Thyroid gland (tissue), 4 donors: Measurements from ENCODE around the gene TP73. TPM values are rescaled to one million over a fixed set of nuclear protein-coding genes. Genes with fewer than 3 reads are reported as not detected.

Source experiments
- DNase-seq, 2 donors: peaks; one replicate each; pipeline ENCODE4 v3.0.0-alpha.2; 2019
- H3K27ac ChIP-seq, 3 donors: fragments of 200-600 bp; sonication (generic); 1 replicate in 2 of 3; 2 replicates in 1 of 3; pipeline ENCODE4 v1.5.1; 2016 to 2019; ENCODE audit warnings: mild to moderate bottlenecking in 1 of 3, moderate library complexity in 1 of 3
- H3K27me3 ChIP-seq: fragments of 200-600 bp; sonication (generic); one replicate; pipeline ENCODE4 v1.5.1; 2019
- H3K36me3 ChIP-seq, 2 donors: fragments of 200-600 bp; sonication (generic); one replicate each; pipeline ENCODE4 v1.5.1; 2016 to 2019
- H3K4me1 ChIP-seq, 2 donors: fragments of 200-600 bp; sonication (generic); one replicate each; pipeline ENCODE4 v1.5.1; 2017 to 2019
- H3K4me3 ChIP-seq, 3 donors: fragments of 200-600 bp; sonication (generic); replicated peaks in 1 of 3; 1 replicate in 2 of 3; 2 replicates in 1 of 3; pipeline ENCODE4 v1.5.1; 2016; ENCODE audit warnings: mild to moderate bottlenecking in 1 of 3
- H3K9me3 ChIP-seq: fragments of 200-600 bp; sonication (generic); one replicate; pipeline ENCODE4 v1.5.1; 2017
- POLR2A ChIP-seq, 2 donors: fragments of 450-650 bp; IDR thresholded peaks; one replicate each; pipeline ENCODE4 v1.6.1; 2017; ENCODE audit warnings: antibody characterized with exemption in 2 of 2, mild to moderate bottlenecking in 2 of 2, moderate library complexity in 1 of 2
- WGBS, 2 donors: methylation state at CpG; one replicate each; pipeline ENCODE4 v1.1.5; 2017; 5-methylcytosine and 5-hydroxymethylcytosine counted together
- intact Hi-C: fragments of 100-400 bp; cut with DNase I; formaldehyde crosslinking; loops from one replicate; pipeline ENCODE4 v1.15.1; 2023
- total RNA-seq, 4 donors: library from RNA; depleted of rRNA; stranded (reverse); fragments of >200 nt; gene quantifications; one replicate each; pipeline ENCODE4 v1.2.3, GENCODE V29; 2016
- TF ChIP-seq, protein P1 (sequence below), 6 experiments: fragments of 200-600 bp in 3 of 6; fragments of 450-650 bp in 3 of 6; sonication (generic) in 3 of 6; IDR thresholded peaks; one replicate each; pipeline ENCODE4 v1.5.1; 2016 to 2019; ENCODE audit warnings: antibody characterized with exemption in 6 of 6, mild to moderate bottlenecking in 2 of 6, inconsistent platforms in 1 of 6, moderate library complexity in 1 of 6

Gene TP73
- total RNA-seq, 4 donors from 2014 or later, result 0.33 to 0.49 TPM; not detected in 2

DNA sequence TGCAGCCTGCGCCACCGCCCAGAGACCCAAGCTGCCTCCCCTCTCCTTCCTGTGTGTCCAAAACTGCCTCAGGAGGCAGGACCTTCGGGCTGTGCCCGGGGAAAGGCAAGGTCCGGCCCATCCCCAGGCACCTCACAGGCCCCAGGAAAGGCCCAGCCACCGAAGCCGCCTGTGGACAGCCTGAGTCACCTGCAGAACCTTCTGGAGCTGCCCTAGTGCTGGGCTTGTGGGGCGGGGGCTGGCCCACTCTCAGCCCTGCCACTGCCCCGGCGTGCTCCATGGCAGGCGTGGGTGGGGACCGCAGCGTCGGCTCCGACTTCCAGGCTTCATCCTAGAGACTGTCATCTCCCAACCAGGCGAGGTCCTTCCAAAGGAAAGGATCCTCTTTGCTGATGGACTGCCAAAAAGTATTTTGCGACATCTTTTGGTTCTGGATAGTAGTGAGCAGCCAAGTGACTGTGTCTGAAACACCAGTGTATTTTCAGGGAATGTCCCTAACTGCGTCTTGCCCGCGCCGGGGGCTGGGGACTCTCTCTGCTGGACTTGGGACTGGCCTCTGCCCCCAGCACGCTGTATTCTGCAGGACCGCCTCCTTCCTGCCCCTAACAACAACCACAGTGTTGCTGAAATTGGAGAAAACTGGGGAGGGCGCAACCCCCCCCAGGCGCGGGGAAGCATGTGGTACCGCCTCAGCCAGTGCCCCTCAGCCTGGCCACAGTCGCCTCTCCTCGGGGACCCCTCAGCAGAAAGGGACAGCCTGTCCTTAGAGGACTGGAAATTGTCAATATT, 81.0 kb downstream of the TP73 start:
- Histone ChIP-seq H3K4me1 (peaks cover 18 to 38% of the 10 kb centered on the region in 2 donors), H3K9me3 (no peaks in the 10 kb centered on the region), H3K27me3 (no peaks in the 10 kb centered on the region), H3K36me3 (peaks cover 2 to 3% of the 10 kb centered on the region in 2 donors), H3K27ac (no peak overlapping the region), H3K4me3 (no peak overlapping the region)
- intact Hi-C loops, result no loop called here
- no peak for DNase-seq
- 85% methylated on average over 12 to 23 of the region's 29 CpGs for WGBS, 2 donors
- no peak for TF ChIP-seq POLR2A (IDR thresholded peaks at IDR 0.05)
- TF ChIP-seq, protein P1, sequence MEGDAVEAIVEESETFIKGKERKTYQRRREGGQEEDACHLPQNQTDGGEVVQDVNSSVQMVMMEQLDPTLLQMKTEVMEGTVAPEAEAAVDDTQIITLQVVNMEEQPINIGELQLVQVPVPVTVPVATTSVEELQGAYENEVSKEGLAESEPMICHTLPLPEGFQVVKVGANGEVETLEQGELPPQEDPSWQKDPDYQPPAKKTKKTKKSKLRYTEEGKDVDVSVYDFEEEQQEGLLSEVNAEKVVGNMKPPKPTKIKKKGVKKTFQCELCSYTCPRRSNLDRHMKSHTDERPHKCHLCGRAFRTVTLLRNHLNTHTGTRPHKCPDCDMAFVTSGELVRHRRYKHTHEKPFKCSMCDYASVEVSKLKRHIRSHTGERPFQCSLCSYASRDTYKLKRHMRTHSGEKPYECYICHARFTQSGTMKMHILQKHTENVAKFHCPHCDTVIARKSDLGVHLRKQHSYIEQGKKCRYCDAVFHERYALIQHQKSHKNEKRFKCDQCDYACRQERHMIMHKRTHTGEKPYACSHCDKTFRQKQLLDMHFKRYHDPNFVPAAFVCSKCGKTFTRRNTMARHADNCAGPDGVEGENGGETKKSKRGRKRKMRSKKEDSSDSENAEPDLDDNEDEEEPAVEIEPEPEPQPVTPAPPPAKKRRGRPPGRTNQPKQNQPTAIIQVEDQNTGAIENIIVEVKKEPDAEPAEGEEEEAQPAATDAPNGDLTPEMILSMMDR (IDR thresholded peaks at IDR 0.05), result no peak

DNA sequence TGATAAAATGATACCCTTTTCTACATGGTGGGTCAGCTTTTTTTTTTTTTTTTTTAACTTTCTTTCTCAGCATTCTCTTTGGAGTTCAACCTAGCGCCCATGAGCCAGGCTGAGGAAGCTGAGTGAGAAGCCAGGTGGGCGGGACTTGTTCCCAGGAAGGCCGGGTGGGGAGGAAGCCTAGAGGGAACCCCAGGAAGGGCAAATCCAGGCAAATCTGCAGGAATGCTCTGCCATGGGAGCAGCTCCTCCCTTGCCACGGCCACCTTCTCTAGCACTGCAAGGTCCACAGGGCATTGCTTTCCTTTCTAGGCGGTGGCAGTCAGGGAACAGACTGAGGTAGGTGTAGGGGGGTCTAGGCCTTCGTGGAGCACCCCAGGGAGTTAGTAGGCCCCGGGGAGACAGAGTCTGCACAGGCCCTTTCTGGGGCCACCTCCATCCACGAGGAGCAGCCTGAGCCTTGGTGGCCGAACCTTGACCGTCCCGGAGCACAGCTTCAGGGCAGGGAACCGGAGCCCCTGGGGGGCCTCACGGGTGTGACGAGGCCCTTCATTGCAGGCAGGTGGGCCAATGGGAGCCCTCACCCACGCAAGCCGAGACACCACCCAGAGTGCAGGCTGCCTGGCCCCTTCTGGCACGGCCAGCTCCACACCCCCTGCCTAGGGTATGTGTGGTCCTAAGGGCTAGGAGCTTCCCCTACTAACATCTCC, 81.7 kb downstream of the TP73 start:
- H3K36me3 ChIP-seq, result peaks cover 7 to 10% of the 10 kb centered on the region in 2 donors
- no peaks in the 10 kb centered on the region for H3K27me3 ChIP-seq
- intact Hi-C loops, result no loop called here
- TF ChIP-seq POLR2A (IDR thresholded peaks at IDR 0.05), result no peak
- TF ChIP-seq, protein P1 (IDR thresholded peaks at IDR 0.05), result no peak
- no peak overlapping the region for H3K4me3 ChIP-seq
- no peaks in the 10 kb centered on the region for H3K9me3 ChIP-seq
- H3K4me1 ChIP-seq, result peaks cover 18 to 38% of the 10 kb centered on the region in 2 donors
- no peak overlapping the region for H3K27ac ChIP-seq
- WGBS, 2 donors, result 88 to 91% methylated on average over 8 to 13 of the region's 17 CpGs
- no peak for DNase-seq

DNA sequence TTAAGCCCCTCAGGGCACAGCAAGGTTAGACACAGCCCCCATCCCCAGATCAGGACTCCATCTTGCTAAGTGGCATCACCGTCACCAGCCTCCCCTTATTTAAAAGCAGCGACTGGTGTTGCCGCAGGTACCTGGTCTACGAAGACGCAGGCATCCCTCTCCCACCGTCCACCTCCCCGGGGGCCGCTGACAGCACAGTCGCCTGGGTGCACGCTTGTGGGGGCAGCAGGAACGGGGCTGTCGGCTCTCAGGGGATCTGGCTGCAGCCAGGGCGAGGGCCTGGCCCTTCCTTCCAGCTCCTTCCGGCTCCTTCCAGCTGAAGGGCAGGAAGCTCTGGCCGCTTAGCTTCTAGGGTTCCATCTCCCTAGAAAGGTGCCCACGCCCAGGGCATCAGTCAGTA, 82.3 kb downstream of the TP73 start:
- H3K36me3 ChIP-seq, result peaks cover 7 to 11% of the 10 kb centered on the region in 2 donors
- 93 to 94% methylated on average over 16 of the region's 16 CpGs for WGBS, 2 donors
- intact Hi-C loops, result no loop called here
- peaks cover 18 to 38% of the 10 kb centered on the region in 2 donors for H3K4me1 ChIP-seq
- no peaks in the 10 kb centered on the region for H3K9me3 ChIP-seq
- no peak for DNase-seq
- no peak overlapping the region for H3K27ac ChIP-seq
- H3K4me3 ChIP-seq, result no peak overlapping the region
- TF ChIP-seq, protein P1 (IDR thresholded peaks at IDR 0.05), result no peak
- no peaks in the 10 kb centered on the region for H3K27me3 ChIP-seq

DNA sequence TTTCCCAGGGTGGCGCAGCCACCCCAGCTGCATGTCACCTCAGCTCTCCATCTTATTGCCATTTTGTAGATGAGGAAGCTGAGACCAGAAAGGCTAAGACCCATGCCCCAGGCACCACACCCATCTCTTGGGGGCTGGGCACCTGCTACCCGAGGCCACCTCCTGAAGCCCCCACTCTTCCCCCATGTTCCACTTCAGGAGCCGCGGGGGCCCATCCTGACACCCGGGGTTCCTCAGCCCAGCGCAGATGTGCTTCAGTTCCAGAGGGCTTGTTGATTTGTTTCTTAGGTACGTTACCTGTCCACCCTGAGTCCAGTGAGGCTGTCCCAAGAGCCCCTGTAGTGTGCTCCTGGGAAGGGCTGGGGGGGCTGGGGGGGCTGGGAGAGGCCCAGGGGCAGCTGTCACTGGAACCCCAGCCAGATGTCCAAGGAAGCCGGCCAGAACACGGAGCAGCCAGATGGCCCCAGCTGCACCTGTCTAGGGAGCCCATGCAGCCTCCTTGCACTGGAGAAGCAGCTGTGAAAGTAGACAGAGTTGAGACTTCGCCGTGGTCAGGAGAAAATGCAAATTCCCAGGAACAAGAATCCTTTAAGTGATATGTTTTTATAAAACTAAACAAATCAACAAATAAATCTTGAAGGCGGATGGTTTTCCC, 82.8 kb downstream of the TP73 start:
- no peaks in the 10 kb centered on the region for H3K27me3 ChIP-seq
- H3K27ac ChIP-seq, result peak overlapping the region in 2 of 3 donors; percentile 87 to 93
- 79 to 80% methylated on average over 10 to 11 of the region's 12 CpGs for WGBS, 2 donors
- no peak for TF ChIP-seq POLR2A (IDR thresholded peaks at IDR 0.05)
- TF ChIP-seq, protein P1 (IDR thresholded peaks at IDR 0.05), result no peak
- intact Hi-C loops, result no loop called here
- DNase-seq, result no peak
- H3K4me1 ChIP-seq, result peaks cover 18 to 36% of the 10 kb centered on the region in 2 donors
- H3K4me3 ChIP-seq, result no peak overlapping the region
- peaks cover 7 to 14% of the 10 kb centered on the region in 2 donors for H3K36me3 ChIP-seq
- no peaks in the 10 kb centered on the region for H3K9me3 ChIP-seq
